ENCODE results near the gene CCL26. TPM values are rescaled to one million over a fixed set of nuclear protein-coding genes. Genes with fewer than 3 reads are reported as not detected.

The CCL26 gene
- total RNA-seq, 4 donors from 2014 or later, result not detected

- H3K9me3 ChIP-seq, result no peaks in the 10 kb centered on the region
- TF ChIP-seq POLR2A (IDR thresholded peaks at IDR 0.05) (no peak), CTCF (IDR thresholded peaks at IDR 0.05) (no peak)
- 61 to 63% methylated on average over 13 of the region's 13 CpGs for whole genome bisulfite sequencing, 2 donors
- H3K36me3 ChIP-seq, result no peaks in the 10 kb centered on the region
- H3K27ac ChIP-seq, result no peak overlapping the region
- intact Hi-C loops (cut with DNase I), result no loop called here
- H3K27me3 ChIP-seq, result no peaks in the 10 kb centered on the region
- no peak for DNase-seq
- H3K4me1 ChIP-seq, result peaks cover 0 to 12% of the 10 kb centered on the region in 2 donors
- no peak overlapping the region for H3K4me3 ChIP-seq (replicated peaks in 1 of 3)
These were observed 31.0 kb downstream of the CCL26 start for GRCh38 chr7:75740846-75741497.

GRCh38 chr7:75739796-75740672, 32.0 kb downstream of the CCL26 start:
- intact Hi-C loops (cut with DNase I), result no loop called here
- 64 to 69% methylated on average over 26 of the region's 26 CpGs for WGBS, 2 donors
- DNase-seq, result no peak

GRCh38 chr7:75738975-75739795, 32.8 kb downstream of the CCL26 start:
- Histone ChIP-seq H3K27me3 (no peaks in the 10 kb centered on the region), H3K4me3 (replicated peaks in 1 of 3) (peak overlapping the region; percentile 88 to 100 (median 98)), H3K36me3 (no peaks in the 10 kb centered on the region), H3K9me3 (no peaks in the 10 kb centered on the region), H3K27ac (peak overlapping the region; percentile 81 to 89 (median 87)), H3K4me1 (peaks cover 0 to 12% of the 10 kb centered on the region in 2 donors)
- peak; percentile 100 for DNase-seq
- intact Hi-C loops (cut with DNase I), result no loop called here
- WGBS, 2 donors, result 0% methylated on average over 7 to 28 of the region's 89 CpGs
- TF ChIP-seq CTCF (IDR thresholded peaks at IDR 0.05) (peak in 2 of 6 experiments; percentile 11 to 28), POLR2A (IDR thresholded peaks at IDR 0.05) (peak in 1 of 2 donors; percentile 40)

More at GRCh38 chr7:75739796-75740672, 32.0 kb downstream of the CCL26 start:
- H3K4me3 ChIP-seq (replicated peaks in 1 of 3), result peak overlapping the region; percentile 79 to 98 (median 83)
- H3K36me3 ChIP-seq, result no peaks in the 10 kb centered on the region
- TF ChIP-seq CTCF (IDR thresholded peaks at IDR 0.05), result no peak
- peaks cover 0 to 12% of the 10 kb centered on the region in 2 donors for H3K4me1 ChIP-seq
- H3K9me3 ChIP-seq, result no peaks in the 10 kb centered on the region
- H3K27ac ChIP-seq, result peak overlapping the region; percentile 81 to 87 (median 83)
- no peaks in the 10 kb centered on the region for H3K27me3 ChIP-seq

- intact Hi-C loops (cut with DNase I), result no loop called here
- H3K36me3 ChIP-seq, result no peaks in the 10 kb centered on the region
- WGBS, 2 donors, result 0 to 2% methylated on average over 11 to 27 of the region's 30 CpGs
- H3K9me3 ChIP-seq, result no peaks in the 10 kb centered on the region
- H3K27me3 ChIP-seq, result no peaks in the 10 kb centered on the region
- DNase-seq, result no peak
- TF ChIP-seq POLR2A (IDR thresholded peaks at IDR 0.05) (peak in 1 of 2 donors; percentile 42), CTCF (IDR thresholded peaks at IDR 0.05) (no peak)
- peak within 1 kb of the TSS; percentile 88 to 100 (median 98) for H3K4me3 ChIP-seq (replicated peaks in 1 of 3)
- H3K4me1 ChIP-seq, result peaks cover 0 to 12% of the 10 kb centered on the region in 2 donors
- H3K27ac ChIP-seq, result peak within 1 kb of the TSS; percentile 81 to 89 (median 87)
These were observed 33.4 kb downstream of the CCL26 start, which contains the start of gene HIP1 for GRCh38 chr7:75738604-75738974. Gene HIP1 (minus strand): TSS chr7:75738941. CDS start chr7:75738920, 21 bp downstream.
